H1 (cell line): ENCODE results near the gene CBL. TPM values are rescaled to one million over a fixed set of nuclear protein-coding genes. Genes with fewer than 3 reads are reported as not detected.

Experiments used
- ATF2 ChIP-seq: IDR thresholded peaks from 2 replicates; pipeline ENCODE4 v1.6.1; 2012; ENCODE audit warnings: low read length, inconsistent platforms
- CHD2 ChIP-seq: IDR thresholded peaks from 2 replicates; pipeline ENCODE4 v1.6.1; 2012; ENCODE audit warnings: low read length, improper control_type of control experiment
- SIRT6 ChIP-seq: IDR thresholded peaks from one replicate; pipeline ENCODE4 v1.7.1; 2012; ENCODE audit warnings: low read length, inconsistent platforms
- polyA plus RNA-seq, 7 experiments: library from polyadenylated mRNA; depleted of rRNA in 3 of 7; stranded (reverse) in 5 of 7; unstranded in 2 of 7; fragments of >200 nt in 5 of 7; fragments of 200-250 nt in 2 of 7; gene quantifications; 1 replicate in 5 of 7; 2 replicates in 1 of 7; 4 replicates in 1 of 7; pipeline versions ENCODE4 v1.2.1 to v1.2.3, GENCODE V29; 2011 to 2013; ENCODE audit warnings: missing spikeins in 2 of 7, mixed read lengths in 2 of 7
- total RNA-seq: library from RNA; stranded (reverse); fragmentation: NEBNext Ultra II Directional; extraction: Animal tissue kit (Norgen Biotek cat#: 25700); gene quantifications from 2 replicates; pipeline ENCODE4 v1.2.1, GENCODE V29; 2021
- TF ChIP-seq, protein P1 (sequence below), 3 experiments: IDR thresholded peaks; 1 replicate in 2 of 3; 2 replicates in 1 of 3; pipeline versions ENCODE4 v1.5.1 to v1.6.1; 2011; ENCODE audit warnings: low read length in 3 of 3, mild to moderate bottlenecking in 3 of 3, inconsistent platforms in 2 of 3, low read depth in 1 of 3, moderate library complexity in 1 of 3; ENCODE audit not compliant: insufficient read depth in 1 of 3; ENCODE audit errors: control extremely low read depth in 1 of 3

The CBL gene
- total and polyA plus RNA-seq, 2 of the 8 experiments (the other 6 are each of a cell fraction or from before 2014, with no cell fraction given): 23.1 to 57.8 TPM

- TF ChIP-seq, protein P1, sequence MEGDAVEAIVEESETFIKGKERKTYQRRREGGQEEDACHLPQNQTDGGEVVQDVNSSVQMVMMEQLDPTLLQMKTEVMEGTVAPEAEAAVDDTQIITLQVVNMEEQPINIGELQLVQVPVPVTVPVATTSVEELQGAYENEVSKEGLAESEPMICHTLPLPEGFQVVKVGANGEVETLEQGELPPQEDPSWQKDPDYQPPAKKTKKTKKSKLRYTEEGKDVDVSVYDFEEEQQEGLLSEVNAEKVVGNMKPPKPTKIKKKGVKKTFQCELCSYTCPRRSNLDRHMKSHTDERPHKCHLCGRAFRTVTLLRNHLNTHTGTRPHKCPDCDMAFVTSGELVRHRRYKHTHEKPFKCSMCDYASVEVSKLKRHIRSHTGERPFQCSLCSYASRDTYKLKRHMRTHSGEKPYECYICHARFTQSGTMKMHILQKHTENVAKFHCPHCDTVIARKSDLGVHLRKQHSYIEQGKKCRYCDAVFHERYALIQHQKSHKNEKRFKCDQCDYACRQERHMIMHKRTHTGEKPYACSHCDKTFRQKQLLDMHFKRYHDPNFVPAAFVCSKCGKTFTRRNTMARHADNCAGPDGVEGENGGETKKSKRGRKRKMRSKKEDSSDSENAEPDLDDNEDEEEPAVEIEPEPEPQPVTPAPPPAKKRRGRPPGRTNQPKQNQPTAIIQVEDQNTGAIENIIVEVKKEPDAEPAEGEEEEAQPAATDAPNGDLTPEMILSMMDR (IDR thresholded peaks at IDR 0.05; ENCODE audit: control extremely low read depth in 1 of 3, insufficient read depth in 1 of 3, low read depth in 1 of 3, low read length in 3 of 3): no peak
- no peak for TF ChIP-seq SIRT6
- no peak for TF ChIP-seq CHD2
- TF ChIP-seq ATF2: no peak
- TF ChIP-seq, all 59 proteins: peak for 0
These were observed 16.2 kb downstream of the CBL start (continued) for GRCh38 chr11:119222308-119222707.
